Stimulated activated naive CD8-positive, alpha-beta T cell treated with anti-CD3 and anti-CD28 coated beads, Interleukin-15, Interleukin-2, amounts not matched to agents 100 ng/mL and 50 ng/mL, for 24 hours (primary cell): ENCODE measurements around the gene GPANK1.

Source experiments
- H3K27ac Mint-ChIP-seq: one replicate; pipeline ENCODE4 v1.8.0; 2021; ENCODE audit warnings: mild to moderate bottlenecking, mixed read lengths
- H3K27me3 Mint-ChIP-seq: one replicate; pipeline ENCODE4 v1.8.0; 2021; ENCODE audit warnings: mixed read lengths
- H3K36me3 Mint-ChIP-seq: one replicate; pipeline ENCODE4 v1.8.0; 2021; ENCODE audit warnings: low read depth, mixed read lengths
- H3K4me1 Mint-ChIP-seq: one replicate; pipeline ENCODE4 v1.8.0; 2021; ENCODE audit warnings: low read depth, mixed read lengths
- H3K4me3 Mint-ChIP-seq: one replicate; pipeline ENCODE4 v1.8.0; 2021; ENCODE audit warnings: mild to moderate bottlenecking, mixed read lengths
- H3K9me3 Mint-ChIP-seq: one replicate; pipeline ENCODE4 v1.8.0; 2021; ENCODE audit warnings: mixed read lengths

The GPANK1 gene

DNA sequence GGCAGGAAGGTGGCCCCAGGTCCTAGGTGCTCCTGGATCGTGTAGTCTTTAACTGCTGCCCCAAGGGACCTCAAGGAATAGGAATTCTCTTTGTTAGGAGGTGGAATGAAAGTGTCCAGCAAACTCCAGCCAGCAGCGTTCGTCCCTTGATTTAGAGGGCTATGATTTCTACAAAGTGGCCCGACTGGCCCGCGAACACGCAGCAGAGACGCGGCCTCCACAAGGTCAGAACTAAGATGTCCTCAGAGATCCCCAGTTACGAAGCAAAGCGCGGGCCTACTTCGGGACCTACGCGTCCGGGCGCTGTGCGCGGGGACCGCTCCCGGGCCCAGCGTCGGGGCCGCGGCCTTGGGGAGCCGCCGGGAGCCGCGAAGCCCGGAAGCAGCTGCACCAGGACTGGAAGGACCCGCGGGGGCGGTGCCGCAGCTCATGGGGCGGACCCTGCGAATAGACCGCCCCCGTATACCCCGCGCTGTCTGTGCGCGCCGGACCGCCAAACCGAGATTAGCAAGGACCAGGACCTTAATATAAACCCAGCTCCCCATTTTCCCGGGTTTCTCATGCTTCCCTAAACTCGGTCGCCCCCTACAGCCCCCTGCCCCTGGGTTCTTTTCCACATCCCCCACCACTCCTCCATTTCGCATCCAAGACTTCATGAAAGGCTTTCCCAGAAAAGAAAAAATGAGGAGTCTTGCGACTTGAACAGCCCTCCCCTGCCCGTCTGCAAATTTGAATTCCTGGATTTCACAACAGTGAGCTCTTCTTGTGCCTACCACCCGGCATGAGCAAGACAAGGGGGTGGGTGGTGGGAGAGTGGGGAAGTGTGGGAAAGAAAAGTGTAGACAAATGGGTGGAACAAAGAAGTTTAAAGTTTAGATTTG lies 4.2 kb downstream of the GPANK1 start, which contains the start of gene C6orf47:
C6orf47 (minus strand) TSS at position 398 of the 881 bp plus-strand sequence. CDS start 831 bp downstream, outside the sequence.
- Mint-ChIP-seq H3K4me1 (peaks cover 83% of the 10 kb centered on the region), H3K27me3 (no peaks in the 10 kb centered on the region), H3K27ac (peak within 1 kb of the TSS; percentile 96), H3K4me3 (peak within 1 kb of the TSS; percentile 96), H3K9me3 (no peaks in the 10 kb centered on the region), H3K36me3 (peaks cover 53% of the 10 kb centered on the region)

GRCh38 chr6:31659649-31660380 lies 5.0 kb downstream of the GPANK1 start:
- Mint-ChIP-seq H3K27ac (peak overlapping the region; percentile 96), H3K36me3 (peaks cover 51% of the 10 kb centered on the region), H3K4me3 (peak overlapping the region; percentile 96), H3K27me3 (no peaks in the 10 kb centered on the region), H3K9me3 (no peaks in the 10 kb centered on the region), H3K4me1 (peaks cover 86% of the 10 kb centered on the region)

GRCh38 chr6:31658983-31659648 lies 5.7 kb downstream of the GPANK1 start:
- Mint-ChIP-seq H3K27me3 (no peaks in the 10 kb centered on the region), H3K4me1 (peaks cover 79% of the 10 kb centered on the region), H3K36me3 (peaks cover 44% of the 10 kb centered on the region), H3K9me3 (no peaks in the 10 kb centered on the region), H3K4me3 (peak overlapping the region; percentile 96), H3K27ac (peak overlapping the region; percentile 96)

DNA sequence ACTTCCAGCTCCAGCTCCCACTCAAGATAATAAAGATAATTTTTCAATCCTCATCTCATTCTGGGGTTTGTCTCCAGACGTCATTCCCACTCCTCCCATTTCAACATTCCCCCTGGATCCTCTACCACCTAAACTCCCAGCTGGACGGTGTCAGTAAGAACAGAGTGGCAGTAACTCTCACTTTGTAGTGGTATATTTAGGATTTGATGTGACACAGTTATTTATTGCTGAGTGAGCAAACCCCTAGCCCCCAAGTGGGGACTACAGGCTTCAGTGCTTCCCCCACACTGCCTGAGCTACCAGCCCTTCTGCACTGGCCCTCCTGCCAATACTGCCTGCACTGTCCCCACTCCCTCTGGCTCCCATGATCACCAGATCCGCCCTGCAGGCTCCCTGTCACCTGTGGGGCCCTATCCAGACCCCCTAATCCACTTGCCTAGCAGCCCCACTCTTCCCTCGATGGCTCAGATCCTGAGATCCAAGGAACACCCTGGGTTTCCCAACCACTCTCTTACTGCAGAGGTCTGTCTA lies 6.6 kb downstream of the GPANK1 start:
- H3K36me3 Mint-ChIP-seq, result peaks cover 36% of the 10 kb centered on the region
- peaks cover 75% of the 10 kb centered on the region for H3K4me1 Mint-ChIP-seq
- peak overlapping the region; percentile 72 for H3K27ac Mint-ChIP-seq
- H3K9me3 Mint-ChIP-seq, result no peaks in the 10 kb centered on the region
- peak overlapping the region; percentile 96 for H3K4me3 Mint-ChIP-seq
- H3K27me3 Mint-ChIP-seq, result no peaks in the 10 kb centered on the region

- no peaks in the 10 kb centered on the region for H3K9me3 Mint-ChIP-seq
- peak overlapping the region; percentile 72 for H3K27ac Mint-ChIP-seq
- peak overlapping the region; percentile 96 for H3K4me3 Mint-ChIP-seq
- no peaks in the 10 kb centered on the region for H3K27me3 Mint-ChIP-seq
- peaks cover 32% of the 10 kb centered on the region for H3K36me3 Mint-ChIP-seq
- peaks cover 76% of the 10 kb centered on the region for H3K4me1 Mint-ChIP-seq
Observed at GRCh38 chr6:31657406-31658157, 7.2 kb downstream of the GPANK1 start.

DNA sequence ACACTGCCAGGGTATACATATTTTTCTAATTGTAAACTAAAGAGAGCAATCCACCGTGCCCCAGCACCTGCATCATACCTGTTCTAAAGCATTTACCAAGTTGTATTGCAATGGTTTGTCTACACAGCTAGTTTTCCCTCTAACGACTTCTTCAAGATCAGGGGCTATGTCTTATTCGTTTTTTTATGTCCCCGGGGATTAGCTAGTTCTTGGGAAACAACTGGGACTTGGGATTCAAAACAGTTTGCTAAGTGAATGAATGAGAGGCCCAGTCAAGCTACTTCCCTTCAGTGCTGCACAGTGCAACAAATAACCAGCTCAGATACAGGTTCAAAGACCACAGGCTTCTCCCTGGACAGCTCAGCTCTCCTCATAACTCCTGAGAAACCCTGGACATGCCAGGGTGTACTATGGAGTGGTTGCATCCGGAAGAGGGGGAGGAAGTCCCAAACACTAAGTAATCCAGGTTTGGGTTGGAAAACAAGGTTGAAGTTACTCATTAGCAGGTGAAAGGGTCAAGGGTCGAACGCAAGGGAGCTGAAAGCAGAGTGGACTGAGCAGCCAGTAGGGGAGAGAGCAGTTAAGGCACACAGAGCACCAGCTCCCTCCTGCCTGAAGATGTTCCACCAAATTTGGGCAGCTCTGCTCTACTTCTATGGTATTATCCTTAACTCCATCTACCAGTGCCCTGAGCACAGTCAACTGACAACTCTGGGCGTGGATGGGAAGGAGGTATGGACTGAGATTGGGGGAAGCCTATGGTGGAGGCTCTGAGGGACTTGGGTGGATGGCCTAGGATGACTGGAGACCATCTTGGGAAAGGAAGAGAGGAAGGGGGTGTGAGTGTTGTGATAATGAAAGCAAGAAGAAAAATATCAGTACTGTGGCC lies 9.2 kb downstream of the GPANK1 start, which contains the start of gene APOM:
APOM (plus strand) TSS at position 546 of the 889 bp plus-strand sequence; CDS start at position 619, 73 bp downstream.
- Mint-ChIP-seq H3K36me3 (peaks cover 34% of the 10 kb centered on the region), H3K4me3 (no peak within 1 kb of the TSS), H3K4me1 (peaks cover 73% of the 10 kb centered on the region), H3K27ac (peak within 1 kb of the TSS; percentile 26), H3K9me3 (no peaks in the 10 kb centered on the region), H3K27me3 (no peaks in the 10 kb centered on the region)

DNA sequence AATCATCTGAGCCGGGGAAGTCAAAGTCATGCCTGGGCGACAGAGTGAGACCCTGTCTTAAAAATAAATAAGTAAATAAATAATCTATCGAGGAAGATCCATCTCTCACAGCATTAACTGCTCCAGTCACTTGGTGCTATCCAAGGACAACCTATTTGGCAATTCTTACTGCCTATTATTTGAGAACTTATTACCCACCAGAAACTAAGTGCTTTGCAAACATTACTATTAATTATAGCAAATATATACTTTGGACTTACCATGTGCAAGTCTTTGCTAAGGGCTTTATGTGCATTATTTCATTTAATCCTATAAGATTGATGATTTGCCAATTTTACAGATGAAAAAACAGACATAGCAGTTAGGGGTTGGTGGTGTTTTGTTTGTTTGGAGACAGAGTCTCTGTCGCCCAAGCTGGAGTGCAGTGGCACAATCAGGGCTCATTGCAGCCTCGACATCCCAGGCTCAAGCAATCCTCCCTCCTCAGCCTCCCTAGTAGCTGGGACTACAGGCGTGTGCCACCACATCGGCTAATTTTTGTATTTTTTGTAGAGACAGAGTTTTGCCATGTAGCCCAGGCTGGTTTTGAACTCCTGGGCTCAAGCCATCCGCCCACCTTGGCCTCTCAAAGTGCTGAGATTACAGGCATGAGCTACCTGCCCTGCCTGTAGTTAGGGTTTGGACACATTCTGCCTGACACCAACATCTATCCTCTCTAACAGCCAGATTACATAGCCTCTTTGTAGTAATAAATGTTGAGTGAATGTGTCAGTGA lies 10.0 kb downstream of the GPANK1 start:
- H3K9me3 Mint-ChIP-seq, result no peaks in the 10 kb centered on the region
- H3K4me1 Mint-ChIP-seq, result peaks cover 74% of the 10 kb centered on the region
- no peak overlapping the region for H3K27ac Mint-ChIP-seq
- no peaks in the 10 kb centered on the region for H3K27me3 Mint-ChIP-seq
- no peak overlapping the region for H3K4me3 Mint-ChIP-seq
- H3K36me3 Mint-ChIP-seq, result peaks cover 36% of the 10 kb centered on the region

DNA sequence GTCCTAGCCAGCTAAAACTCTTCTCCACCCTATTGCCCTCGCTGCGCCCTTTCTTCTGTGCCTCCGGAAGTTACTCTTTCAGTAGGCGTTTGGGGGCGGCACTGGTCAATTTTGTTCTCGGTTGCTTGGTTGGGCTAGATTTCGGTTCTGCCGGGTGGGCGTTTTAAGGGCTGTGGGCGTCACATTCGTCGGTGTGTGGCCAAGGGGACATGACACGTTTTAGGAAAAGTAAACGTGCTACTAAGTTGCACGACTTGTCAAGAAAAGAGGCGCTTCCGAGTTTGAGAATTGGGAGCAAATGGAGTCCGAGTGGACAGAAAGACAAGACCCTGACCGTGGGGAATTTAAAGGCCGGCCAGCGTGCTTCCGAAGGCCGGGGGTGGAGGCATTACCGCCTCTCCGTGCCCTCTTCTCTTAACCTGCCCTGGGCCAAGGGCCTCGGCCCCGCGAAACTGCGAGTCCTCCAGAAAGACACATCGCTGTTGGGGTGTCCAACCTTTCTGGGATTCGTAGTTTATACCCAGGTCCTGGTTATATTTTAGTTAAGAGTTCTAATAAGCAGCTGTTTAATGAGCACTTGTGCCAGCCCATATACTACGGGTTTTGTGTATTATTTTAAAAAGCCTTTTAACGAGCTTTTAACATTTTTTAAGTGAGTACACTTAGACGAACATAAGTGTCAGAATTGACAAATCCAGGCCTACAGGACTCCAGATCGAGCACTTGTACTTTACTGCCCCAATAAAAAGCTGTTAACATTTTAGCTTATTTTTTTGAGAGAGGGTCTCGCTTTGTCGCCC lies 11.7 kb downstream of the GPANK1 start:
- Mint-ChIP-seq H3K36me3 (peaks cover 38% of the 10 kb centered on the region), H3K27me3 (no peaks in the 10 kb centered on the region), H3K27ac (peak overlapping the region; percentile 100), H3K9me3 (no peaks in the 10 kb centered on the region), H3K4me3 (peak overlapping the region; percentile 92), H3K4me1 (peaks cover 58% of the 10 kb centered on the region)

DNA sequence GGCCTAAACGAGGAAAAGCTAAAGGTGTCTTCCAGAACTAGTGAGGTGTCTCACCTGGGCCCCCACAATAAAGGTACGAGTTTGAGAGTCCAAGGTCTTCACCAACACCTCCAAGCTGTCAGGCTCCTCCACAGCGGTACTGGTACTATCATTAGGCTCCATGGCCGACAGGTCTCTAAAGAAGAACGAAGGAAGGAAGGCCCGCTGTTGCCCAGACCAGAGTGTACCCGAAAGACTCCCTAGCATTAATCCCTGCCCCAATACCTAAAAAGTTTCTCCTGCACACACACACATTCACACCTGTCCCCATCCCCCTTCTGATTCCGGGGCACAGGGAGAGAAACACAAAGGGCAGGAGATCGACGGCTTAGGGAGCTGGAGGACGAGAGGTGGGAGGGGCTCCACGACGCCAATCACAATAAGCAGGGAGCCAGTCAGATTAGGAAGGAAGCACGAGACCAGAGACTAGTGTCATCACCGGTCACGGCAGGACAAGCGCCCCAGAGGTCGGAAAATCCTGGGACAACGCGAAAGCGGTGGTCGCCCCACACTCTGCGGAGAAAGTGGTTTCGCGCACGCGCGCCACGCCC lies 13.1 kb downstream of the GPANK1 start:
- Mint-ChIP-seq H3K27me3 (no peaks in the 10 kb centered on the region), H3K36me3 (peaks cover 38% of the 10 kb centered on the region), H3K4me1 (peaks cover 46% of the 10 kb centered on the region), H3K9me3 (no peaks in the 10 kb centered on the region), H3K4me3 (peak overlapping the region; percentile 92), H3K27ac (peak overlapping the region; percentile 100)

GRCh38 chr6:31645325-31645724 lies 19.5 kb downstream of the GPANK1 start:
- H3K27ac Mint-ChIP-seq, result peak overlapping the region; percentile 32
- H3K9me3 Mint-ChIP-seq, result no peaks in the 10 kb centered on the region
- H3K27me3 Mint-ChIP-seq, result no peaks in the 10 kb centered on the region
- H3K4me1 Mint-ChIP-seq, result peaks cover 4% of the 10 kb centered on the region
- no peak overlapping the region for H3K4me3 Mint-ChIP-seq
- peaks cover 62% of the 10 kb centered on the region for H3K36me3 Mint-ChIP-seq

- H3K27me3 Mint-ChIP-seq, result no peaks in the 10 kb centered on the region
- no peak overlapping the region for H3K27ac Mint-ChIP-seq
- H3K4me1 Mint-ChIP-seq, result peaks cover 8% of the 10 kb centered on the region
- H3K36me3 Mint-ChIP-seq, result peaks cover 61% of the 10 kb centered on the region
- no peaks in the 10 kb centered on the region for H3K9me3 Mint-ChIP-seq
- H3K4me3 Mint-ChIP-seq, result no peak overlapping the region
Observed at GRCh38 chr6:31643818-31644454, 20.9 kb downstream of the GPANK1 start.
